Tibial nerve (tissue), 4 donors: ENCODE results near the gene ARRB1. TPM values are rescaled to one million over a fixed set of nuclear protein-coding genes. Genes with fewer than 3 reads are reported as not detected.

Experiments used
- DNase-seq, 2 donors: peaks; one replicate each; pipeline ENCODE4 v3.0.0-alpha.2; 2019; ENCODE audit warnings: low spot score in 2 of 2
- H3K27ac ChIP-seq, 4 donors: fragments of 200-600 bp; sonication (generic) in 3 of 4; one replicate each; pipeline ENCODE4 v1.5.1; 2017 to 2019; ENCODE audit warnings: mild to moderate bottlenecking in 1 of 4
- H3K27me3 ChIP-seq, 2 donors: fragments of 200-600 bp; sonication (generic) in 1 of 2; one replicate each; pipeline versions ENCODE4 v1.5.1 to v1.6.0; 2017 to 2019
- H3K36me3 ChIP-seq, 3 donors: fragments of 200-600 bp; sonication (generic); one replicate each; pipeline ENCODE4 v1.5.1; 2018 to 2019
- H3K4me1 ChIP-seq, 4 donors: fragments of 200-600 bp; sonication (generic) in 3 of 4; one replicate each; pipeline ENCODE4 v1.5.1; 2017 to 2019
- H3K4me3 ChIP-seq, 4 donors: fragments of 200-600 bp; sonication (generic) in 3 of 4; one replicate each; pipeline ENCODE4 v1.5.1; 2017 to 2019; ENCODE audit warnings: mild to moderate bottlenecking in 1 of 4, moderate library complexity in 1 of 4
- H3K9me3 ChIP-seq, 4 donors: fragments of 200-600 bp; sonication (generic) in 3 of 4; one replicate each; pipeline ENCODE4 v1.5.1; 2017 to 2019
- EP300 ChIP-seq, 2 donors: sonication (generic); formaldehyde crosslinking; IDR thresholded peaks; one replicate each; pipeline ENCODE4 v1.6.1; 2017; ENCODE audit warnings: antibody characterized with exemption in 2 of 2, mild to moderate bottlenecking in 1 of 2
- POLR2A ChIP-seq, 2 donors: fragments of 450-650 bp; IDR thresholded peaks; one replicate each; pipeline ENCODE4 v1.6.1; 2017; ENCODE audit warnings: antibody characterized with exemption in 2 of 2, mild to moderate bottlenecking in 2 of 2, moderate library complexity in 2 of 2
- WGBS, 2 donors: methylation state at CpG; one replicate each; pipeline ENCODE4 v1.1.5; 2018; 5-methylcytosine and 5-hydroxymethylcytosine counted together
- total RNA-seq, 4 donors: library from RNA; depleted of rRNA; stranded (reverse); fragments of >200 nt; gene quantifications; one replicate each; pipeline ENCODE4 v1.1.0, GENCODE V29; 2016
- TF ChIP-seq, protein P1 (sequence below), 5 experiments: fragments of 200-600 bp in 3 of 5; fragments of 450-650 bp in 2 of 5; sonication (generic) in 3 of 5; IDR thresholded peaks; one replicate each; pipeline ENCODE4 v1.5.1; 2016 to 2019; ENCODE audit warnings: antibody characterized with exemption in 5 of 5, mild to moderate bottlenecking in 3 of 5, moderate library complexity in 2 of 5

Gene ARRB1
- total RNA-seq, 4 donors from 2014 or later = 38.2 to 68.1 (median 45.8) TPM

- no peak for DNase-seq
- Histone ChIP-seq H3K4me1 (peaks cover 0 to 23% (median 3%) of the 10 kb centered on the region in 4 donors), H3K27me3 (peaks cover 0 to 28% of the 10 kb centered on the region in 2 donors), H3K36me3 (no peaks in the 10 kb centered on the region), H3K27ac (no peak overlapping the region), H3K9me3 (no peaks in the 10 kb centered on the region), H3K4me3 (no peak overlapping the region)
- TF ChIP-seq, protein P1, sequence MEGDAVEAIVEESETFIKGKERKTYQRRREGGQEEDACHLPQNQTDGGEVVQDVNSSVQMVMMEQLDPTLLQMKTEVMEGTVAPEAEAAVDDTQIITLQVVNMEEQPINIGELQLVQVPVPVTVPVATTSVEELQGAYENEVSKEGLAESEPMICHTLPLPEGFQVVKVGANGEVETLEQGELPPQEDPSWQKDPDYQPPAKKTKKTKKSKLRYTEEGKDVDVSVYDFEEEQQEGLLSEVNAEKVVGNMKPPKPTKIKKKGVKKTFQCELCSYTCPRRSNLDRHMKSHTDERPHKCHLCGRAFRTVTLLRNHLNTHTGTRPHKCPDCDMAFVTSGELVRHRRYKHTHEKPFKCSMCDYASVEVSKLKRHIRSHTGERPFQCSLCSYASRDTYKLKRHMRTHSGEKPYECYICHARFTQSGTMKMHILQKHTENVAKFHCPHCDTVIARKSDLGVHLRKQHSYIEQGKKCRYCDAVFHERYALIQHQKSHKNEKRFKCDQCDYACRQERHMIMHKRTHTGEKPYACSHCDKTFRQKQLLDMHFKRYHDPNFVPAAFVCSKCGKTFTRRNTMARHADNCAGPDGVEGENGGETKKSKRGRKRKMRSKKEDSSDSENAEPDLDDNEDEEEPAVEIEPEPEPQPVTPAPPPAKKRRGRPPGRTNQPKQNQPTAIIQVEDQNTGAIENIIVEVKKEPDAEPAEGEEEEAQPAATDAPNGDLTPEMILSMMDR (IDR thresholded peaks at IDR 0.05) = no peak
- TF ChIP-seq POLR2A (IDR thresholded peaks at IDR 0.05) (no peak), EP300 (IDR thresholded peaks at IDR 0.05) (no peak)
- WGBS, 2 donors = 50 to 68% methylated on average over 5 of the region's 5 CpGs
Observed at GRCh38 chr11:75245356-75246005, 106.0 kb downstream of the ARRB1 start.

- TF ChIP-seq EP300 (IDR thresholded peaks at IDR 0.05) = no peak
- TF ChIP-seq POLR2A (IDR thresholded peaks at IDR 0.05) = no peak
- TF ChIP-seq, protein P1 (IDR thresholded peaks at IDR 0.05) = no peak
- no peak overlapping the region for H3K4me3 ChIP-seq
- no peak overlapping the region for H3K27ac ChIP-seq
- H3K9me3 ChIP-seq = no peaks in the 10 kb centered on the region
- peaks cover 0 to 34% of the 10 kb centered on the region in 2 donors for H3K27me3 ChIP-seq
- no peaks in the 10 kb centered on the region for H3K36me3 ChIP-seq
- H3K4me1 ChIP-seq = peaks cover 0 to 29% (median 7%) of the 10 kb centered on the region in 4 donors
- 76 to 79% methylated on average over 10 of the region's 10 CpGs for WGBS, 2 donors
- DNase-seq = no peak
Observed at GRCh38 chr11:75244052-75244814, 107.2 kb downstream of the ARRB1 start.

- H3K36me3 ChIP-seq = no peaks in the 10 kb centered on the region
- H3K27me3 ChIP-seq = peaks cover 0 to 34% of the 10 kb centered on the region in 2 donors
- no peak for TF ChIP-seq POLR2A (IDR thresholded peaks at IDR 0.05)
- TF ChIP-seq EP300 (IDR thresholded peaks at IDR 0.05) = no peak
- TF ChIP-seq, protein P1 (IDR thresholded peaks at IDR 0.05) = no peak
- H3K27ac ChIP-seq = no peak overlapping the region
- WGBS, 2 donors = 79 to 82% methylated on average over 16 of the region's 16 CpGs
- peaks cover 0 to 23% (median 7%) of the 10 kb centered on the region in 4 donors for H3K4me1 ChIP-seq
- no peak overlapping the region for H3K4me3 ChIP-seq
- no peak for DNase-seq
- no peaks in the 10 kb centered on the region for H3K9me3 ChIP-seq
Observed at GRCh38 chr11:75242722-75243600, 108.5 kb downstream of the ARRB1 start.

DNA sequence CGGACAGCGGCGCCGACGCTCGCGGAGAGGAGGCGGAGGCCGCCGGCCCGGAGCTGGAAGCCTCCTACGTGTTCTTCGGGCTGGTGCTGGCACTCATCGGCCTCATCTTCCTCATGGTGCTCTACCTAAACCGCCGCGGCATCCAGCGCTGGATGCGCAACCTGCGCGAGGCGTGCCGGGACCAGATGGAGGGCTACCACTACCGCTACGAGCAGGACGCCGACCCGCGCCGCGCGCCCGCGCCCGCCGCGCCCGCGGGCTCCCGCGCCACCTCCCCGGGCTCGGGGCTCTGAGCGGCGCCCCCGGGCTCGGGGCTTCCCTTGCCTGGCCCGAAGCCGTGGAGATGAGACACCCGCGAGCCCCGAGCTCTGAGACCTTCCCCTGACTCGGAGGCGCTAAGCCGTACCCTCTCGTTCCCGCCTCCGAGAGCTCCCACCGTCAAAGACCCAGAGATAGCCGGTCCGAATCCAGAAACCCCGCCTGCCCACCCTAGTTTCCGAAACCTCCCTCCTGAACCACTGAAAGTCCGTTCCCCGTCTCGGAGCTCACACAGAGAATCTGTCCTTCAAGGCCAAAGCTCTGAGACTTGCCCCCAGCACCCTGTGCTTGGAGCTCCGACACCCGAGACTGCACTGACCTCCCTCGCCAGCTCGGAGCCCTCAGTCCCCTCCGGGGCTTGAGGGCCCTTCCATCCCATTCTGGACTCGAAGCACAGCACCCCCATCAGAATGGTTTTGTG is 109.4 kb downstream of the ARRB1 start:
- 6 to 10% methylated on average over 16 to 63 of the region's 72 CpGs for WGBS, 2 donors

More for the DNA sequence above, 109.4 kb downstream of the ARRB1 start:
- no peak for DNase-seq
- Histone ChIP-seq H3K27ac (no peak overlapping the region), H3K4me3 (peak overlapping the region; percentile 23 to 52 (median 32)), H3K27me3 (peaks cover 0 to 34% of the 10 kb centered on the region in 2 donors), H3K36me3 (no peaks in the 10 kb centered on the region), H3K9me3 (no peaks in the 10 kb centered on the region), H3K4me1 (peaks cover 0 to 23% (median 7%) of the 10 kb centered on the region in 4 donors)
- TF ChIP-seq, protein P1 (IDR thresholded peaks at IDR 0.05) = peak in 1 of 5 experiments; percentile 2
- TF ChIP-seq EP300 (IDR thresholded peaks at IDR 0.05) (no peak), POLR2A (IDR thresholded peaks at IDR 0.05) (no peak)
